GM23338 (cell line): ENCODE measurements around the gene SEZ6L. TPM values are rescaled to one million over a fixed set of nuclear protein-coding genes. Genes with fewer than 3 reads are reported as not detected.

Experiments used
- ATAC-seq: fragments of 200-7000 bp; cut with Tn5 transposase; 3 replicates; pipeline ENCODE4 v1.9.1; 2020
- DNase-seq: peaks from one replicate; pipeline ENCODE4 v3.0.0-alpha.2; 2015; ENCODE audit warnings: low spot score
- H2AFZ ChIP-seq: fragments of 200-600 bp; sonication (generic); 2 replicates; pipeline ENCODE4 v1.8.0; 2016; ENCODE audit warnings: antibody characterized with exemption, mild to moderate bottlenecking, moderate library complexity
- H3F3A ChIP-seq: fragments of 200-600 bp; sonication (generic); replicated peaks from 2 replicates; pipeline ENCODE4 v1.8.0; 2017; ENCODE audit warnings: antibody characterized with exemption, mixed run types, low read depth
- H3K27ac ChIP-seq: fragments of 200-600 bp; sonication (generic); 2 replicates; pipeline ENCODE4 v1.6.1; 2016; ENCODE audit warnings: low read depth
- H3K27me3 ChIP-seq: fragments of 200-600 bp; sonication (generic); 2 replicates; pipeline ENCODE4 v1.8.0; 2016; ENCODE audit warnings: mild to moderate bottlenecking, mixed run types, moderate library complexity; ENCODE audit not compliant: insufficient read depth
- H3K36me3 ChIP-seq: fragments of 200-600 bp; sonication (generic); 2 replicates; pipeline ENCODE4 v1.8.0; 2016; ENCODE audit warnings: mild to moderate bottlenecking; ENCODE audit not compliant: insufficient read depth
- H3K4me1 ChIP-seq: fragments of 200-600 bp; sonication (generic); 2 replicates; pipeline ENCODE4 v1.8.0; 2016; ENCODE audit warnings: mild to moderate bottlenecking, moderate library complexity; ENCODE audit not compliant: insufficient read depth
- H3K4me2 ChIP-seq: fragments of 200-600 bp; sonication (generic); 2 replicates; pipeline ENCODE4 v1.7.1; 2017; ENCODE audit warnings: mixed run types
- H3K4me3 ChIP-seq: fragments of 200-600 bp; sonication (generic); 2 replicates; pipeline ENCODE4 v1.6.1; 2016; ENCODE audit warnings: mixed run types
- H3K79me2 ChIP-seq: fragments of 200-600 bp; sonication (generic); replicated peaks from 2 replicates; pipeline ENCODE4 v1.8.0; 2017; ENCODE audit warnings: mild to moderate bottlenecking; ENCODE audit not compliant: insufficient read depth
- H3K9me2 ChIP-seq: fragments of 200-600 bp; sonication (generic); 2 replicates; pipeline ENCODE4 v1.8.0; 2017; ENCODE audit not compliant: insufficient read depth
- H4K20me1 ChIP-seq: fragments of 200-600 bp; sonication (generic); replicated peaks from 2 replicates; pipeline ENCODE4 v1.8.0; 2017; ENCODE audit warnings: mild to moderate bottlenecking; ENCODE audit not compliant: insufficient read depth
- H3K27ac Mint-ChIP-seq: 2 replicates; pipeline ENCODE4 v1.8.0; 2020; ENCODE audit warnings: inconsistent platforms, mild to moderate bottlenecking, moderate library complexity, mixed read lengths
- H3K27me3 Mint-ChIP-seq: 3 replicates; pipeline ENCODE4 v1.8.0; 2022; ENCODE audit warnings: low read depth, mild to moderate bottlenecking, moderate library complexity, mixed read lengths, inconsistent platforms; ENCODE audit not compliant: insufficient read depth, poor library complexity
- H3K36me3 Mint-ChIP-seq: 3 replicates; pipeline ENCODE4 v1.8.0; 2021; ENCODE audit warnings: low read depth, mild to moderate bottlenecking, inconsistent platforms, moderate library complexity, mixed read lengths
- H3K4me1 Mint-ChIP-seq: 3 replicates; pipeline ENCODE4 v1.8.0; 2020; ENCODE audit warnings: mild to moderate bottlenecking, inconsistent platforms, mixed read lengths
- H3K4me3 Mint-ChIP-seq: 3 replicates; pipeline ENCODE4 v1.8.0; 2021; ENCODE audit warnings: moderate library complexity, mild to moderate bottlenecking, inconsistent platforms, mixed read lengths
- H3K9me3 Mint-ChIP-seq: 3 replicates; pipeline ENCODE4 v1.8.0; 2020; ENCODE audit warnings: moderate library complexity, mild to moderate bottlenecking, inconsistent platforms, mixed read lengths
- CREB1 ChIP-seq: fragments of 250-450 bp; sonication (Bioruptor Pico); IDR thresholded peaks from 2 replicates; pipeline ENCODE4 v1.5.0; 2020; ENCODE audit warnings: low read depth, mild to moderate bottlenecking, moderate library complexity
- CTCF ChIP-seq, 2 experiments: fragments of 200-600 bp in 1 of 2; sonication (generic) in 1 of 2; conservative IDR thresholded peaks; 2 replicates each; pipeline versions ENCODE4 v1.5.1 to v1.6.1; 2016 to 2017; ENCODE audit warnings: antibody characterized with exemption in 2 of 2, low read depth in 2 of 2, mild to moderate bottlenecking in 2 of 2, moderate library complexity in 1 of 2
- ETS1 ChIP-seq: IDR thresholded peaks from 2 replicates; pipeline ENCODE4 v1.6.1; 2016; ENCODE audit warnings: antibody characterized with exemption
- EZH2 ChIP-seq: fragments of 200-600 bp; sonication (generic); IDR thresholded peaks from one replicate; pipeline ENCODE4 v1.8.0; 2017; ENCODE audit warnings: antibody characterized with exemption, mild to moderate bottlenecking, low read depth; ENCODE audit not compliant: unreplicated experiment
- EZH2phosphoT487 ChIP-seq: fragments of 200-600 bp; sonication (generic); IDR thresholded peaks from one replicate; pipeline ENCODE4 v1.8.1; 2018; ENCODE audit warnings: antibody characterized with exemption; ENCODE audit not compliant: unreplicated experiment
- REST ChIP-seq: IDR thresholded peaks from one replicate; pipeline ENCODE4 v1.6.1; 2018; ENCODE audit warnings: antibody characterized with exemption; ENCODE audit not compliant: unreplicated experiment
- ZNF114 ChIP-seq: fragments of 250-450 bp; sonication (Bioruptor Pico); IDR thresholded peaks from 2 replicates; pipeline ENCODE4 v1.5.0; 2020; ENCODE audit warnings: mild to moderate bottlenecking, moderate library complexity
- ZNF331 ChIP-seq: fragments of 250-450 bp; sonication (Bioruptor Pico); IDR thresholded peaks from 2 replicates; pipeline ENCODE4 v1.5.0; 2020; ENCODE audit warnings: low read depth, mild to moderate bottlenecking, moderate library complexity
- ZNF462 ChIP-seq: fragments of 250-450 bp; sonication (Bioruptor Pico); IDR thresholded peaks from 2 replicates; pipeline ENCODE4 v1.5.0; 2020; ENCODE audit warnings: mild to moderate bottlenecking, moderate library complexity
- polyA plus RNA-seq: library from polyadenylated mRNA; unstranded; fragments of >200 nt; fragmentation: Nextera tagmentation; extraction: Ambion mirVana; gene quantifications from 2 replicates; pipeline ENCODE4 v1.2.1, GENCODE V29; 2016
- total RNA-seq: library from RNA; depleted of rRNA; stranded (reverse); fragments of >200 nt; shearing (Covaris generic); gene quantifications from 2 replicates; pipeline ENCODE4 v1.2.3, GENCODE V29; 2014

The SEZ6L gene
- total and polyA plus RNA-seq, 2 experiments from 2014 or later: 0.13 to 0.24 TPM

GRCh38 chr22:26326803-26327202 is 157.5 kb downstream of the SEZ6L start:
- H3K4me1 ChIP-seq: no peaks in the 10 kb centered on the region
- no peaks in the 10 kb centered on the region for H3K9me2 ChIP-seq
- H3K36me3 Mint-ChIP-seq: no peaks in the 10 kb centered on the region
- H3K9me3 Mint-ChIP-seq: no peaks in the 10 kb centered on the region; the same call in 2 of the 3 replicates
- H3K27ac ChIP-seq: no peak overlapping the region
- ATAC-seq (no peak), DNase-seq (no peak)
- no peaks in the 10 kb centered on the region for H3K79me2 ChIP-seq
- H3K4me3 Mint-ChIP-seq: no peak overlapping the region
- H3K27ac Mint-ChIP-seq: no peak overlapping the region
- H3F3A ChIP-seq: no peaks in the 10 kb centered on the region
- no peaks in the 10 kb centered on the region; the same call in 1 of the 2 replicates for H4K20me1 ChIP-seq
- no peak for TF ChIP-seq ZNF331
- no peak for TF ChIP-seq CREB1 (CRISPR knock-in tag)
- no peak for TF ChIP-seq ZNF114 (CRISPR knock-in tag)
- no peak for TF ChIP-seq CTCF (conservative IDR thresholded peaks at IDR 0.05; ENCODE audit: low read depth in 2 of 2)
- TF ChIP-seq REST: no peak
- no peak for TF ChIP-seq EZH2
- TF ChIP-seq ETS1: no peak
- TF ChIP-seq EZH2phosphoT487: no peak
- TF ChIP-seq ZNF462 (CRISPR knock-in tag): no peak
- H2AFZ ChIP-seq: no peak overlapping the region
- no peak overlapping the region for H3K4me2 ChIP-seq
- peaks cover 2% of the 10 kb centered on the region for H3K27me3 Mint-ChIP-seq
- no peak overlapping the region for H3K4me3 ChIP-seq
- H3K4me1 Mint-ChIP-seq: no peaks in the 10 kb centered on the region
- H3K27me3 ChIP-seq: no peaks in the 10 kb centered on the region
- no peaks in the 10 kb centered on the region for H3K36me3 ChIP-seq
